H1 (cell line): ENCODE results near the gene CNTROB. TPM values are rescaled to one million over a fixed set of nuclear protein-coding genes. Genes with fewer than 3 reads are reported as not detected.

ENCODE experiments used
- BCL11A ChIP-seq, 2 experiments: IDR thresholded peaks; one replicate each; pipeline ENCODE4 v1.6.1; 2011; ENCODE audit warnings: low read depth in 2 of 2, low read length in 2 of 2, mild to moderate bottlenecking in 2 of 2
- EGR1 ChIP-seq: IDR thresholded peaks from 2 replicates; pipeline ENCODE4 v1.6.1; 2011; ENCODE audit warnings: low read depth, low read length, borderline replicate concordance
- KDM1A ChIP-seq: fragments of 200-600, 300-600 bp; sonication (generic); IDR thresholded peaks from 2 replicates; pipeline ENCODE4 v1.7.1; 2016; ENCODE audit warnings: mild to moderate bottlenecking, low read length, borderline replicate concordance
- POLR2A ChIP-seq, 2 experiments: IDR thresholded peaks; 1 replicate in 1 of 2; 2 replicates in 1 of 2; pipeline ENCODE4 v1.6.1; 2011; ENCODE audit warnings: low read depth in 2 of 2, low read length in 2 of 2, mild to moderate bottlenecking in 2 of 2; ENCODE audit errors: control extremely low read depth in 1 of 2
- RXRA ChIP-seq: IDR thresholded peaks from 2 replicates; pipeline ENCODE4 v1.6.1; 2011; ENCODE audit warnings: low read depth, mild to moderate bottlenecking, low read length, moderate library complexity; ENCODE audit not compliant: insufficient read depth
- USF2 ChIP-seq: IDR thresholded peaks from 2 replicates; pipeline ENCODE4 v1.6.1; 2011; ENCODE audit warnings: low read length, improper control_type of control experiment
- polyA plus RNA-seq, 7 experiments: library from polyadenylated mRNA; depleted of rRNA in 3 of 7; stranded (reverse) in 5 of 7; unstranded in 2 of 7; fragments of >200 nt in 5 of 7; fragments of 200-250 nt in 2 of 7; gene quantifications; 1 replicate in 5 of 7; 2 replicates in 1 of 7; 4 replicates in 1 of 7; pipeline versions ENCODE4 v1.2.1 to v1.2.3, GENCODE V29; 2011 to 2013; ENCODE audit warnings: missing spikeins in 2 of 7, mixed read lengths in 2 of 7
- total RNA-seq: library from RNA; stranded (reverse); fragmentation: NEBNext Ultra II Directional; extraction: Animal tissue kit (Norgen Biotek cat#: 25700); gene quantifications from 2 replicates; pipeline ENCODE4 v1.2.1, GENCODE V29; 2021

The CNTROB gene
- total and polyA plus RNA-seq, 2 of the 8 experiments (the other 6 are each of a cell fraction or from before 2014, with no cell fraction given): 20.5 to 31.9 TPM

- no peak for TF ChIP-seq KDM1A
- no peak for TF ChIP-seq BCL11A (IDR thresholded peaks at IDR 0.05; ENCODE audit: low read depth in 2 of 2, low read length in 2 of 2)
- no peak for TF ChIP-seq USF2
- TF ChIP-seq POLR2A (IDR thresholded peaks at IDR 0.05; ENCODE audit: control extremely low read depth in 1 of 2, low read depth in 2 of 2, low read length in 2 of 2): no peak
- no peak for TF ChIP-seq EGR1
- TF ChIP-seq RXRA: no peak
Observed at GRCh38 chr17:7947651-7948050, 15.6 kb downstream of the CNTROB start (continued).
